SK-N-SH treated with all-trans-retinoic acid at 6 μM for 48 hours (cell line): ENCODE results near the gene SH2B3.

Source experiments
- CSDC2 ChIP-seq: fragments of 250-450 bp; sonication (Bioruptor Pico); IDR thresholded peaks from 2 replicates; pipeline ENCODE4 v1.5.0; 2020; ENCODE audit warnings: mild to moderate bottlenecking, moderate library complexity
- CSRNP3 ChIP-seq: fragments of 250-450 bp; sonication (Bioruptor Pico); IDR thresholded peaks from 2 replicates; pipeline ENCODE4 v1.5.1; 2021; ENCODE audit warnings: mild to moderate bottlenecking, moderate library complexity
- ESRRG ChIP-seq: fragments of 250-450 bp; sonication (Bioruptor Pico); IDR thresholded peaks from 2 replicates; pipeline ENCODE4 v1.6.1; 2021; ENCODE audit warnings: mild to moderate bottlenecking
- PATZ1 ChIP-seq: fragments of 250-450 bp; sonication (Bioruptor Pico); IDR thresholded peaks from 2 replicates; pipeline ENCODE4 v1.8.0; 2020; ENCODE audit warnings: mild to moderate bottlenecking, moderate library complexity, borderline replicate concordance
- RARB ChIP-seq: fragments of 250-450 bp; sonication (Bioruptor Pico); IDR thresholded peaks from 2 replicates; pipeline ENCODE4 v1.8.0; 2021; ENCODE audit warnings: mild to moderate bottlenecking, moderate library complexity
- SNAI2 ChIP-seq: fragments of 250-450 bp; sonication (Bioruptor Pico); IDR thresholded peaks from 2 replicates; pipeline ENCODE4 v1.5.0; 2020; ENCODE audit warnings: mild to moderate bottlenecking, moderate library complexity
- ZC3H10 ChIP-seq: fragments of 250-450 bp; sonication (Bioruptor Pico); IDR thresholded peaks from 2 replicates; pipeline ENCODE4 v1.5.1; 2021; ENCODE audit warnings: mild to moderate bottlenecking, moderate library complexity
- ZFP3 ChIP-seq: fragments of 250-450 bp; sonication (Bioruptor Pico); IDR thresholded peaks from 2 replicates; pipeline ENCODE4 v1.5.0; 2020; ENCODE audit warnings: mild to moderate bottlenecking, moderate library complexity
- ZFP30 ChIP-seq: fragments of 450-650 bp; formaldehyde crosslinking; IDR thresholded peaks from 2 replicates; pipeline ENCODE4 v1.5.0; 2022; ENCODE audit warnings: mild to moderate bottlenecking, moderate library complexity

DNA sequence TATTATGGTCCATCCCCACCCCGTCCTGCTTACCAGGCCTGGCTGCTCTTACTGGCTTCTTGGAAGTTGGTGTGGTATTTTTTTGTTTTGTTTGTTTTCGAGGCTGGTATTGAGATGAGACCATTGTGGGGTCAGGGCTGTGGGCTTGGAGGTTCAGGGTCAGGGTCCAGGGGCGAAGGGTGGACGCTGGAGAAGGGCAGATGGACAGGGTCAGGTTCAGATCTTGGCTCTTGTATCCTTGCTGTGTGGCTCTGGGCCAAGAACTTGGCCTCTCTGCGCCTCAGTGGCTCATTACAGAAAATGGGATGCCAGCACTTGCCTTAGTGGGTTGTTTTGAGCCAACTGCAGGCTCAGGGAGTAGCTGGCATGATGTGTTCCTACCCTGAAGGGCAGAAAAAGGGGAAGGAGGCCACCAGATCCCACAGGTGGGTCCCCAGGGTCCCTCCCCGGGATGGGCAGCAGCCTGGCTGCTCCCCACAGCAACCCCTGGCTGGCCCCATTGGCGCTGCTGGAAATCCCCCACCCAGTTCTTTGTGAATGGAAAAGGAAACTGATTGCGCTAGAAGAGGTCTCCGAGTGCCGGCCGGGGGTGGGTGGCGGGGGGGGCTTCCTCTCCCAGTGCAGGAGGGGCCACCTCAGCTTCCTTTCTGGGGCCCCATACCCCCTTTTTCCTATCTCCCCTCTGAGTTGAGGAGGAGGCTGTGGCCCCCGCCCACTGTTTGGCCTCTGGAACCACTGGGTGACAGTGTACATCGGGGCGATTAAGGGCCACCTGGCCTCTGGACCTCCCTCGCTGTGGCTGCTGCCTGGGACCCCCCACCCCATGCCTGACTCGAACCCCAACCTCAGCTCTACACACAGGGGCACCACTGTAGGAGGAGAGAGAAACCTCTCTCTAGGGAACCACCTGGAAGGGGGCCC, 25.0 kb downstream of the SH2B3 start:
- TF ChIP-seq ZFP3 (no peak), ESRRG (CRISPR knock-in tag) (no peak), ZC3H10 (CRISPR knock-in tag) (no peak), CSDC2 (CRISPR knock-in tag) (no peak), RARB (no peak), CSRNP3 (CRISPR knock-in tag) (no peak), ZFP30 (CRISPR knock-in tag) (no peak), PATZ1 (CRISPR knock-in tag) (no peak), SNAI2 (CRISPR knock-in tag) (no peak)
